GM19043 (cell line): Measurements from ENCODE around the gene CDKL1.

Source experiments
- ATAC-seq: cut with Tn5 transposase; IDR thresholded peaks from one replicate; pipeline ENCODE4 v1.9.1; 2021; ENCODE audit warnings: low read depth; ENCODE audit not compliant: unreplicated experiment

The CDKL1 gene

GRCh38 chr14:50290306-50290705 lies 106.4 kb downstream of the CDKL1 start:
- ATAC-seq, result no peak

GRCh38 chr14:50288146-50288545 lies 108.5 kb downstream of the CDKL1 start:
- ATAC-seq, result no peak

GRCh38 chr14:50285861-50286260 lies 110.8 kb downstream of the CDKL1 start:
- ATAC-seq, result no peak
